ENCODE data around the gene CGAS.

The CGAS gene

DNA sequence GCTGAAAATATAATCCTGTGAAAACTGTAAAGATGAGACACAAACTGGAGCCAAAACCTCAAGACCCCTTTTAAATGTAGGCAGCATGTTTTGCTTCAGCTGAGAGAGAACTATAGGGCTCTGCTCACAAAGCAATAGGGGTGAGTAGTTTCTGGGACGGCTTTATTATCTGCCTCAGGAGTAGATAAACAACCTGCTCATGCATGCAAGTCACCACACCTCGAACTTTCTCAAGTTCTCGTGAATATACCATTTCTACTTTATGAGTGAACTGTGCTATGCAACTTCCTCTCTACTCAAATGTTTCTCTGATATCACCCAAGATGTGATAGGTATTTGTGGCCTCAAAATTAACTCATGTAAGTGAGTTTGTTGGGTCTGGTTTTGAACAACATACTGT lies 74.9 kb downstream of the CGAS start:
- TF ChIP-seq TEAD4 (IDR thresholded peaks at IDR 0.05) (no peak), ZBTB7A (IDR thresholded peaks at IDR 0.05; ENCODE audit: low read depth) (no peak), TAF1 (IDR thresholded peaks at IDR 0.05; ENCODE audit: low read depth) (no peak), EGR1 (IDR thresholded peaks at IDR 0.05) (no peak), NFIC (IDR thresholded peaks at IDR 0.05) (no peak), EP300 (IDR thresholded peaks at IDR 0.05; ENCODE audit: borderline replicate concordance) (no peak), TCF12 (IDR thresholded peaks at IDR 0.05; ENCODE audit: low read depth) (no peak), YY1 (IDR thresholded peaks at IDR 0.05; ENCODE audit: low read depth) (no peak), FOXM1 (IDR thresholded peaks at IDR 0.05; ENCODE audit: borderline replicate concordance, low read depth) (no peak), CEBPB (IDR thresholded peaks at IDR 0.05) (no peak), CREB1 (IDR thresholded peaks at IDR 0.05; ENCODE audit: low read depth) (no peak), RAD21 (IDR thresholded peaks at IDR 0.05; ENCODE audit: low read depth) (no peak)
- TF ChIP-seq, protein P1, sequence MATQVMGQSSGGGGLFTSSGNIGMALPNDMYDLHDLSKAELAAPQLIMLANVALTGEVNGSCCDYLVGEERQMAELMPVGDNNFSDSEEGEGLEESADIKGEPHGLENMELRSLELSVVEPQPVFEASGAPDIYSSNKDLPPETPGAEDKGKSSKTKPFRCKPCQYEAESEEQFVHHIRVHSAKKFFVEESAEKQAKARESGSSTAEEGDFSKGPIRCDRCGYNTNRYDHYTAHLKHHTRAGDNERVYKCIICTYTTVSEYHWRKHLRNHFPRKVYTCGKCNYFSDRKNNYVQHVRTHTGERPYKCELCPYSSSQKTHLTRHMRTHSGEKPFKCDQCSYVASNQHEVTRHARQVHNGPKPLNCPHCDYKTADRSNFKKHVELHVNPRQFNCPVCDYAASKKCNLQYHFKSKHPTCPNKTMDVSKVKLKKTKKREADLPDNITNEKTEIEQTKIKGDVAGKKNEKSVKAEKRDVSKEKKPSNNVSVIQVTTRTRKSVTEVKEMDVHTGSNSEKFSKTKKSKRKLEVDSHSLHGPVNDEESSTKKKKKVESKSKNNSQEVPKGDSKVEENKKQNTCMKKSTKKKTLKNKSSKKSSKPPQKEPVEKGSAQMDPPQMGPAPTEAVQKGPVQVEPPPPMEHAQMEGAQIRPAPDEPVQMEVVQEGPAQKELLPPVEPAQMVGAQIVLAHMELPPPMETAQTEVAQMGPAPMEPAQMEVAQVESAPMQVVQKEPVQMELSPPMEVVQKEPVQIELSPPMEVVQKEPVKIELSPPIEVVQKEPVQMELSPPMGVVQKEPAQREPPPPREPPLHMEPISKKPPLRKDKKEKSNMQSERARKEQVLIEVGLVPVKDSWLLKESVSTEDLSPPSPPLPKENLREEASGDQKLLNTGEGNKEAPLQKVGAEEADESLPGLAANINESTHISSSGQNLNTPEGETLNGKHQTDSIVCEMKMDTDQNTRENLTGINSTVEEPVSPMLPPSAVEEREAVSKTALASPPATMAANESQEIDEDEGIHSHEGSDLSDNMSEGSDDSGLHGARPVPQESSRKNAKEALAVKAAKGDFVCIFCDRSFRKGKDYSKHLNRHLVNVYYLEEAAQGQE (IDR thresholded peaks at IDR 0.05; ENCODE audit: low read depth), result no peak
- TF ChIP-seq, protein P2, sequence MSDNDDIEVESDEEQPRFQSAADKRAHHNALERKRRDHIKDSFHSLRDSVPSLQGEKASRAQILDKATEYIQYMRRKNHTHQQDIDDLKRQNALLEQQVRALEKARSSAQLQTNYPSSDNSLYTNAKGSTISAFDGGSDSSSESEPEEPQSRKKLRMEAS (IDR thresholded peaks at IDR 0.05), result no peak
- TF ChIP-seq, protein P3, sequence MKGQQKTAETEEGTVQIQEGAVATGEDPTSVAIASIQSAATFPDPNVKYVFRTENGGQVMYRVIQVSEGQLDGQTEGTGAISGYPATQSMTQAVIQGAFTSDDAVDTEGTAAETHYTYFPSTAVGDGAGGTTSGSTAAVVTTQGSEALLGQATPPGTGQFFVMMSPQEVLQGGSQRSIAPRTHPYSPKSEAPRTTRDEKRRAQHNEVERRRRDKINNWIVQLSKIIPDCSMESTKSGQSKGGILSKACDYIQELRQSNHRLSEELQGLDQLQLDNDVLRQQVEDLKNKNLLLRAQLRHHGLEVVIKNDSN (IDR thresholded peaks at IDR 0.05), result no peak

DNA sequence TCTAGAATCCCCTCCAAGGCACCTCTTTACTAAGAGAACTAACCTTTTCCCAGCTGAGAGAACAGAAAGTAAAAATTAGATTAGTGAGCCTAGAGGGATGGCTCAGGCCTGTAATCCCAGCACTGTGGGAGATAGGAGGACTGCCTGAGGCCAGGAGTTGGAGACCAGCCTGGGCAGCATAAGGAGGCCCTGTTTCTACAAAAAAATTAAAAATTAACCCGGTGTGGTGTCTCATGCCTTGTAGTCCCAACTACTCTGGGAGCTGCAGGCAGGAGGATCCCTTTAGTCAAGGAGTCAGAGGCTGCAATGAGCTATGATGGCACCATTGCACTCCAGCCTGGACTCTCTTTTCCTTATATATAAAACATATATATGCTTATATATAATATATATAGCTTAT lies 76.9 kb downstream of the CGAS start:
- no peak for TF ChIP-seq NFIC (IDR thresholded peaks at IDR 0.05)
- no peak for TF ChIP-seq TCF12 (IDR thresholded peaks at IDR 0.05; ENCODE audit: low read depth)
- TF ChIP-seq, protein P2 (IDR thresholded peaks at IDR 0.05), result no peak
- TF ChIP-seq TEAD4 (IDR thresholded peaks at IDR 0.05), result no peak
- no peak for TF ChIP-seq CEBPB (IDR thresholded peaks at IDR 0.05)
- TF ChIP-seq, protein P3 (IDR thresholded peaks at IDR 0.05), result no peak
- TF ChIP-seq FOXM1 (IDR thresholded peaks at IDR 0.05; ENCODE audit: borderline replicate concordance, low read depth), result no peak
- TF ChIP-seq, protein P1 (IDR thresholded peaks at IDR 0.05; ENCODE audit: low read depth), result no peak
- no peak for TF ChIP-seq CREB1 (IDR thresholded peaks at IDR 0.05; ENCODE audit: low read depth)
- no peak for TF ChIP-seq RAD21 (IDR thresholded peaks at IDR 0.05; ENCODE audit: low read depth)
- no peak for TF ChIP-seq TAF1 (IDR thresholded peaks at IDR 0.05; ENCODE audit: low read depth)
- no peak for TF ChIP-seq YY1 (IDR thresholded peaks at IDR 0.05; ENCODE audit: low read depth)
- TF ChIP-seq EP300 (IDR thresholded peaks at IDR 0.05; ENCODE audit: borderline replicate concordance), result no peak
- TF ChIP-seq EGR1 (IDR thresholded peaks at IDR 0.05), result no peak
- no peak for TF ChIP-seq ZBTB7A (IDR thresholded peaks at IDR 0.05; ENCODE audit: low read depth)
